Prostate gland (tissue), 2 donors: Measurements from ENCODE around the gene XKR8. TPM values are rescaled to one million over a fixed set of nuclear protein-coding genes. Genes with fewer than 3 reads are reported as not detected.

Experiments used
- DNase-seq: peaks from one replicate; pipeline ENCODE4 v3.0.0-alpha.2; 2019; ENCODE audit warnings: low spot score
- H3K27ac ChIP-seq, 2 donors: fragments of 200-600 bp; sonication (generic); 2 replicates each; pipeline ENCODE4 v1.5.1; 2017 to 2019
- H3K27me3 ChIP-seq: fragments of 200-600 bp; sonication (generic); replicated peaks from 2 replicates; pipeline ENCODE4 v1.5.1; 2019; ENCODE audit not compliant: insufficient read depth
- H3K36me3 ChIP-seq, 2 donors: fragments of 200-600 bp; sonication (generic); 1 replicate in 1 of 2; 2 replicates in 1 of 2; pipeline versions ENCODE4 v1.5.1 to v1.8.1; 2017 to 2019
- H3K4me1 ChIP-seq: fragments of 200-600 bp; sonication (generic); replicated peaks from 2 replicates; pipeline ENCODE4 v1.5.1; 2019
- H3K4me3 ChIP-seq, 2 donors: fragments of 200-600 bp; sonication (generic); 2 replicates each; pipeline ENCODE4 v1.5.1; 2017 to 2019
- H3K9me3 ChIP-seq: fragments of 200-600 bp; sonication (generic); 2 replicates; pipeline ENCODE4 v1.5.1; 2017
- CTCF ChIP-seq, 4 experiments: fragments of 200-600 bp in 2 of 4; fragments of 450-650 bp in 2 of 4; sonication (generic) in 2 of 4; IDR thresholded peaks; 1 replicate in 3 of 4; 2 replicates in 1 of 4; pipeline ENCODE4 v1.5.1; 2016 to 2019; ENCODE audit warnings: antibody characterized with exemption in 4 of 4, mild to moderate bottlenecking in 2 of 4, moderate library complexity in 2 of 4
- POLR2A ChIP-seq: fragments of 450-650 bp; IDR thresholded peaks from one replicate; pipeline ENCODE4 v1.6.1; 2016; ENCODE audit warnings: antibody characterized with exemption, mild to moderate bottlenecking
- POLR2AphosphoS5 ChIP-seq: sonication (generic); formaldehyde crosslinking; IDR thresholded peaks from one replicate; pipeline ENCODE4 v1.6.1; 2017; ENCODE audit warnings: antibody characterized with exemption
- WGBS: methylation state at CpG from one replicate; pipeline ENCODE4 v1.1.5; 2018; 5-methylcytosine and 5-hydroxymethylcytosine counted together
- intact Hi-C: fragments of 100-400 bp; cut with DNase I; formaldehyde crosslinking; loops from one replicate; pipeline ENCODE4 v1.14.2; 2022
- total RNA-seq, 2 donors: library from RNA; depleted of rRNA; stranded (reverse); fragments of >200 nt; gene quantifications; one replicate each; pipeline ENCODE4 v1.1.0, GENCODE V29; 2016

The XKR8 gene
- total RNA-seq, 2 donors from 2014 or later = 9.5 to 15.2 TPM

GRCh38 chr1:27963393-27963792 is 3.6 kb downstream of the XKR8 start:
- no peak for DNase-seq
- Histone ChIP-seq H3K27me3 (no peaks in the 10 kb centered on the region), H3K27ac (no peak overlapping the region), H3K4me1 (peaks cover 8% of the 10 kb centered on the region), H3K9me3 (no peaks in the 10 kb centered on the region), H3K36me3 (peaks cover 4 to 5% of the 10 kb centered on the region in 2 donors), H3K4me3 (no peak overlapping the region)
- intact Hi-C loops = no loop called here
- 93% methylated on average over 11 of the region's 11 CpGs for WGBS
- TF ChIP-seq POLR2AphosphoS5 = no peak
- TF ChIP-seq CTCF (IDR thresholded peaks at IDR 0.05) = no peak
- TF ChIP-seq POLR2A = no peak

DNA sequence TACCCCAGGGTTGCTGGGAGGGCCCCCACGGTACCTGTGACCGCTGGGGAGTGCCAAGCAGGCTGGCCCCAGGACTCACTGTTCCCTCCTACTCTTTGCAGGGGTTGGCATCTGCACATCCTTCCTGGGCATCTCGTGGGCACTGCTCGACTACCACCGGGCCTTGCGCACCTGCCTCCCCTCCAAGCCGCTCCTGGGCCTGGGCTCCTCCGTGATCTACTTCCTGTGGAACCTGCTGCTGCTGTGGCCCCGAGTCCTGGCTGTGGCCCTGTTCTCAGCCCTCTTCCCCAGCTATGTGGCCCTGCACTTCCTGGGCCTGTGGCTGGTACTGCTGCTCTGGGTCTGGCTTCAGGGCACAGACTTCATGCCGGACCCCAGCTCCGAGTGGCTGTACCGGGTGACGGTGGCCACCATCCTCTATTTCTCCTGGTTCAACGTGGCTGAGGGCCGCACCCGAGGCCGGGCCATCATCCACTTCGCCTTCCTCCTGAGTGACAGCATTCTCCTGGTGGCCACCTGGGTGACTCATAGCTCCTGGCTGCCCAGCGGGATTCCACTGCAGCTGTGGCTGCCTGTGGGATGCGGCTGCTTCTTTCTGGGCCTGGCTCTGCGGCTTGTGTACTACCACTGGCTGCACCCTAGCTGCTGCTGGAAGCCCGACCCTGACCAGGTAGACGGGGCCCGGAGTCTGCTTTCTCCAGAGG is 6.8 kb downstream of the XKR8 start:
- no peak for TF ChIP-seq POLR2AphosphoS5
- no peak for TF ChIP-seq POLR2A
- H3K27me3 ChIP-seq = no peaks in the 10 kb centered on the region
- no peak overlapping the region for H3K27ac ChIP-seq
- H3K4me1 ChIP-seq = peaks cover 16% of the 10 kb centered on the region
- 95% methylated on average over 24 of the region's 24 CpGs for WGBS
- H3K4me3 ChIP-seq = no peak overlapping the region
- no peak for DNase-seq
- intact Hi-C loops = no loop called here
- peaks cover 4 to 5% of the 10 kb centered on the region in 2 donors for H3K36me3 ChIP-seq
- H3K9me3 ChIP-seq = no peaks in the 10 kb centered on the region

DNA sequence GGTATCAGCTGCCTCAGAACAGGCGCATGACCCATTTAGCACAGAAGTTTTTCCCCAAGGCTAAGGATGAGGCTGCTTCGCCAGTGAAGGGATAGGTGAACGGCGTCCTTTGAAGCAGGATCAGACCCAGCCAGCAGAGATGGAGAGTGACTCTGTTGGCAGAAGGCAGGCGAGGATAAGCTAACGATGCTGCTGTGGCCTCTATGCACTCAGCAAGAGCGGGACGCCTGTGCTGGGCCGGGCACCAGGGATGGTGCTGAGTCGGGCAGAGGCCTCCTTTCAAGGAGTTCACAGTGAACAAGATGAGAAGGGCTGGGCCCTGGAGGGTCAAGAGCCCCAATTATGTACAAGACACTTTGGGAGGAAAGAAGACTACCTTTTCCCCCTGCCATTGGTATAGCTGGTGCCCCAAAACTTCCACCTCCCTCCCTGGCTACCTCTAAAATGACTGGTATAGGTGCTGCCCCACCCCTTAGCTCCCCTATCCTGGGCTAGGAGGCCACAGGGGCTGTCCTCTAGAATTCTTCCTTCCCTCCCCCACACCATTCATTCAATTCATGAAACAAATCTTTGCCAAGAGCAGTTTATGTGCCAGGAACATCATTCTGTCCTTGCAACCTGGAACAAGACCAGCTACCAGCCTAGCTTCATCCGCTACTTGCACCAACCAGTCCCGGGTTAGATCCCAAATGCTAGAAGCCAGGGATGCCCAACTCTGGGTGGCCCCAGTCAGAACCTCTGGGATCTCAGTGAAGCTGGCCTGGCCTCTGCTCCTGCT is 7.5 kb downstream of the XKR8 start:
- DNase-seq = no peak
- no peak for TF ChIP-seq POLR2A
- no peak for TF ChIP-seq CTCF (IDR thresholded peaks at IDR 0.05)
- TF ChIP-seq POLR2AphosphoS5 = no peak
- 87% methylated on average over 12 of the region's 12 CpGs for WGBS
- intact Hi-C loops = no loop called here
- Histone ChIP-seq H3K4me1 (peaks cover 21% of the 10 kb centered on the region), H3K27ac (no peak overlapping the region), H3K9me3 (no peaks in the 10 kb centered on the region), H3K36me3 (peaks cover 4 to 5% of the 10 kb centered on the region in 2 donors), H3K27me3 (no peaks in the 10 kb centered on the region), H3K4me3 (no peak overlapping the region)

- H3K27ac ChIP-seq = peak overlapping the region; percentile 51 to 67
- H3K9me3 ChIP-seq = no peaks in the 10 kb centered on the region
- TF ChIP-seq POLR2AphosphoS5 (no peak), POLR2A (no peak), CTCF (IDR thresholded peaks at IDR 0.05) (no peak)
- peaks cover 4 to 5% of the 10 kb centered on the region in 2 donors for H3K36me3 ChIP-seq
- H3K27me3 ChIP-seq = no peaks in the 10 kb centered on the region
- DNase-seq = no peak
- no peak overlapping the region for H3K4me3 ChIP-seq
- H3K4me1 ChIP-seq = peaks cover 22% of the 10 kb centered on the region
- intact Hi-C loops = no loop called here
- 89% methylated on average over 4 of the region's 4 CpGs for WGBS
Observed at GRCh38 chr1:27967884-27968466, 8.2 kb downstream of the XKR8 start.

DNA sequence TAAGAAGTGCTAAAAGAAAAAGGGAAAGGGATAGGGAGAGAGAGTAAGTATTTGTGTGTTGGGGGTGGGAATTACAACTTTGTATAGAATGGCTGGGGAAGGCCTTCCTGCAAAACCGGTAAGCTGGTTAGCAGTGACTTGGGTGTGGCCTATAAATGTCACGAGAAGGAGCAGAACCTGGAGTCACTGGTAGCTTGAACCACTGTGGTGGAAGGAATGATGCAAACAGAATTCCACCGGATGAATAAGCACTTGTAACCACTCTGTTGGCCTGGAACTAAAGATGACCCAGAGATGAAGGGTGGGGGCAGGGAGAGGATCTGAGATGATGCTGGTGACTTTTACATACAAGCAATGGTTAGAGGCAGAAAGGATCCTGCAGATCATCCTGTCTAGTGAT is 8.9 kb downstream of the XKR8 start:
- Histone ChIP-seq H3K9me3 (no peaks in the 10 kb centered on the region), H3K36me3 (peaks cover 4 to 5% of the 10 kb centered on the region in 2 donors), H3K4me1 (peaks cover 22% of the 10 kb centered on the region), H3K4me3 (no peak overlapping the region), H3K27me3 (no peaks in the 10 kb centered on the region), H3K27ac (peak overlapping the region; percentile 51 to 67)
- peak; percentile 64 for TF ChIP-seq POLR2AphosphoS5
- peak in 2 of 4 experiments; percentile 10 to 11 for TF ChIP-seq CTCF (IDR thresholded peaks at IDR 0.05)
- TF ChIP-seq POLR2A = no peak
- WGBS = 13% methylated on average over 3 of the region's 3 CpGs
- intact Hi-C loops = no loop called here
- DNase-seq = peak; percentile 58
